Astrocyte (in vitro differentiated cells and primary cell): Measurements from ENCODE around the gene ATP6V1B1. TPM values are rescaled to one million over a fixed set of nuclear protein-coding genes. Genes with fewer than 3 reads are reported as not detected.

Experiments
- DNase-seq: peaks from one replicate; pipeline ENCODE4 v3.0.0-alpha.2; 2010; ENCODE audit warnings: low read depth
- FAIRE-seq: peaks from 2 replicates; lab custom pipeline; 2011; peaks lifted over from hg19 to GRCh38; lab: Jason Lieb, UNC
- H2AFZ ChIP-seq: 2 replicates; pipeline ENCODE4 v1.6.0; 2012; ENCODE audit warnings: low read depth, low read length, inconsistent platforms
- H3K27ac ChIP-seq: 2 replicates; pipeline ENCODE4 v1.5.1; 2011; ENCODE audit warnings: low read depth, low read length, inconsistent platforms
- H3K27me3 ChIP-seq: 2 replicates; pipeline ENCODE4 v1.6.0; 2011; ENCODE audit warnings: low read length, inconsistent platforms; ENCODE audit not compliant: insufficient read depth
- H3K36me3 ChIP-seq: 2 replicates; pipeline ENCODE4 v1.5.1; 2011; ENCODE audit warnings: low read length, inconsistent platforms; ENCODE audit not compliant: insufficient read depth
- H3K4me1 ChIP-seq: 2 replicates; pipeline ENCODE4 v1.5.1; 2011; ENCODE audit warnings: low read length, inconsistent platforms; ENCODE audit not compliant: insufficient read depth
- H3K4me2 ChIP-seq: 2 replicates; pipeline ENCODE4 v1.6.0; 2012; ENCODE audit warnings: low read length, inconsistent platforms
- H3K4me3 ChIP-seq: 2 replicates; pipeline ENCODE4 v1.5.1; 2011; ENCODE audit warnings: low read depth, mild to moderate bottlenecking, low read length, inconsistent platforms; ENCODE audit not compliant: insufficient read depth
- H3K79me2 ChIP-seq: 2 replicates; pipeline ENCODE4 v1.6.0; 2012; ENCODE audit warnings: mild to moderate bottlenecking, low read length, inconsistent platforms; ENCODE audit not compliant: insufficient read depth
- H3K9ac ChIP-seq: 2 replicates; pipeline ENCODE4 v1.6.0; 2012; ENCODE audit warnings: mild to moderate bottlenecking, low read length, inconsistent platforms
- H3K9me3 ChIP-seq: 2 replicates; pipeline ENCODE4 v1.5.1; 2012; ENCODE audit warnings: low read depth, mild to moderate bottlenecking, low read length, inconsistent platforms; ENCODE audit not compliant: insufficient read depth
- H4K20me1 ChIP-seq: 2 replicates; pipeline ENCODE4 v1.6.0; 2012; ENCODE audit warnings: low read length, inconsistent platforms; ENCODE audit not compliant: insufficient read depth
- H3K27ac Mint-ChIP-seq: one replicate; pipeline ENCODE4 v1.8.0; 2021; ENCODE audit warnings: mild to moderate bottlenecking, mixed read lengths; ENCODE audit not compliant: unreplicated experiment
- H3K27me3 Mint-ChIP-seq: one replicate; pipeline ENCODE4 v1.8.0; 2021; ENCODE audit warnings: low read depth, mixed read lengths; ENCODE audit not compliant: unreplicated experiment
- H3K36me3 Mint-ChIP-seq: one replicate; pipeline ENCODE4 v1.8.0; 2021; ENCODE audit warnings: low read depth, mixed read lengths; ENCODE audit not compliant: unreplicated experiment
- H3K4me1 Mint-ChIP-seq: one replicate; pipeline ENCODE4 v1.8.0; 2021; ENCODE audit warnings: low read depth, mixed read lengths; ENCODE audit not compliant: unreplicated experiment
- H3K4me3 Mint-ChIP-seq: one replicate; pipeline ENCODE4 v1.8.0; 2021; ENCODE audit warnings: mild to moderate bottlenecking, moderate library complexity, mixed read lengths; ENCODE audit not compliant: unreplicated experiment
- H3K9me3 Mint-ChIP-seq: one replicate; pipeline ENCODE4 v1.8.0; 2021; ENCODE audit warnings: mild to moderate bottlenecking, mixed read lengths; ENCODE audit not compliant: unreplicated experiment
- CTCF ChIP-seq: IDR thresholded peaks from 2 replicates; pipeline ENCODE4 v1.5.1; 2011; ENCODE audit warnings: low read depth, mild to moderate bottlenecking, inconsistent platforms, low read length, moderate library complexity; ENCODE audit not compliant: insufficient read depth
- EZH2 ChIP-seq: IDR thresholded peaks from 2 replicates; pipeline ENCODE4 v1.6.1; 2012; ENCODE audit warnings: mild to moderate bottlenecking, low read length, inconsistent platforms; ENCODE audit not compliant: insufficient read depth
- total RNA-seq: library from RNA; stranded (reverse); gene quantifications from 2 replicates; pipeline ENCODE4 v1.2.1, GENCODE V29; 2021

ATP6V1B1 gene
- total RNA-seq, 1 donor from 2014 or later = not detected

- H3K9ac ChIP-seq = no peak overlapping the region
- no peak overlapping the region for H3K4me2 ChIP-seq
- Mint-ChIP-seq H3K36me3 (no peaks in the 10 kb centered on the region), H3K9me3 (no peaks in the 10 kb centered on the region), H3K4me1 (peaks cover 8% of the 10 kb centered on the region), H3K27ac (no peak overlapping the region), H3K27me3 (peaks cover 37% of the 10 kb centered on the region), H3K4me3 (peak overlapping the region; percentile 29)
- no peak for FAIRE-seq
- no peaks in the 10 kb centered on the region for H3K27me3 ChIP-seq
- H3K36me3 ChIP-seq = no peaks in the 10 kb centered on the region
- no peaks in the 10 kb centered on the region for H3K9me3 ChIP-seq
- H3K4me3 ChIP-seq = no peak overlapping the region
- no peak for DNase-seq
- no peaks in the 10 kb centered on the region for H4K20me1 ChIP-seq
- no peak overlapping the region for H3K27ac ChIP-seq
- TF ChIP-seq EZH2 (no peak), CTCF (no peak)
- H2AFZ ChIP-seq = no peak overlapping the region
- H3K4me1 ChIP-seq = peaks cover 17% of the 10 kb centered on the region
- no peaks in the 10 kb centered on the region for H3K79me2 ChIP-seq
These were observed 39.5 kb downstream of the ATP6V1B1 start for GRCh38 chr2:70975237-70975636.

- Mint-ChIP-seq H3K27ac (peak overlapping the region; percentile 77), H3K27me3 (peaks cover 28% of the 10 kb centered on the region), H3K9me3 (no peaks in the 10 kb centered on the region), H3K36me3 (peaks cover 3% of the 10 kb centered on the region), H3K4me1 (peaks cover 8% of the 10 kb centered on the region), H3K4me3 (peak overlapping the region; percentile 80)
- H4K20me1 ChIP-seq = no peaks in the 10 kb centered on the region
- peak overlapping the region; percentile 90 for H3K4me2 ChIP-seq
- no peaks in the 10 kb centered on the region for H3K79me2 ChIP-seq
- no peaks in the 10 kb centered on the region for H3K9me3 ChIP-seq
- peak overlapping the region; percentile 73 for H3K27ac ChIP-seq
- FAIRE-seq = peak; percentile 67
- TF ChIP-seq EZH2 (no peak), CTCF (peak; percentile 1)
- DNase-seq = peak; percentile 81
- peaks cover 17% of the 10 kb centered on the region for H3K4me1 ChIP-seq
- peak overlapping the region; percentile 72 for H3K4me3 ChIP-seq
- peak overlapping the region; percentile 95 for H2AFZ ChIP-seq
- no peaks in the 10 kb centered on the region for H3K27me3 ChIP-seq
- no peaks in the 10 kb centered on the region for H3K36me3 ChIP-seq
- H3K9ac ChIP-seq = peak overlapping the region; percentile 82
These were observed 42.0 kb downstream of the ATP6V1B1 start for GRCh38 chr2:70977605-70978205.
